B cell (primary cell): ENCODE measurements around the gene CEP63. TPM values are rescaled to one million over a fixed set of nuclear protein-coding genes. Genes with fewer than 3 reads are reported as not detected.

ENCODE experiments used
- ATAC-seq: fragments of 200-7000 bp; cut with Tn5 transposase; one replicate; pipeline ENCODE4 v1.10.0; 2021; ENCODE audit warnings: low read depth, mild to moderate bottlenecking, moderate number of reproducible peaks, moderate library complexity
- CTCF ChIA-PET: fragments of 350-600 bp; sonication (Branson Sonifier 250); formaldehyde crosslinking; loops from one replicate; lab custom pipeline; 2021; ENCODE audit warnings: antibody characterized with exemption, inconsistent platforms; lab: Charles Lee
- POLR2A ChIA-PET: fragments of 350-600 bp; sonication (Branson Sonifier 250); formaldehyde crosslinking; loops from one replicate; lab custom pipeline; 2021; ENCODE audit warnings: antibody characterized with exemption; lab: Charles Lee
- DNase-seq: peaks from one replicate; pipeline ENCODE4 v3.0.0; 2013
- H2AFZ ChIP-seq: 2 replicates; pipeline ENCODE4 v1.6.1; 2012; ENCODE audit warnings: mild to moderate bottlenecking, low read depth, low read length; ENCODE audit not compliant: insufficient read depth, poor library complexity, severe bottlenecking
- H3K27ac ChIP-seq, 2 donors: 1 replicate in 1 of 2; 2 replicates in 1 of 2; pipeline ENCODE4 v1.5.1; 2012 to 2013; ENCODE audit warnings: low read length in 2 of 2, mild to moderate bottlenecking in 2 of 2, moderate library complexity in 1 of 2
- H3K27me3 ChIP-seq, 4 experiments: fragments of 200-600 bp in 1 of 4; sonication (generic) in 1 of 4; replicated peaks in 1 of 4; 1 replicate in 2 of 4; 2 replicates in 2 of 4; pipeline versions ENCODE4 v1.6.1 to v1.7.0; 2013 to 2016; ENCODE audit warnings: low read length in 3 of 4, mild to moderate bottlenecking in 2 of 4, mixed read lengths in 1 of 4, moderate library complexity in 1 of 4; ENCODE audit not compliant: insufficient read depth in 4 of 4, control insufficient read depth in 3 of 4; ENCODE audit errors: control extremely low read depth in 1 of 4
- H3K36me3 ChIP-seq, 2 experiments: replicated peaks in 1 of 2; 1 replicate in 1 of 2; 2 replicates in 1 of 2; pipeline versions ENCODE4 v1.6.1 to v1.7.1; 2013; ENCODE audit warnings: low read length in 1 of 2; ENCODE audit not compliant: insufficient read depth in 2 of 2, control insufficient read depth in 1 of 2; ENCODE audit errors: control extremely low read depth in 1 of 2, extremely low read depth in 1 of 2
- H3K4me1 ChIP-seq, 2 donors: fragments of 200-600 bp in 1 of 2; sonication (generic) in 1 of 2; 1 replicate in 1 of 2; 2 replicates in 1 of 2; pipeline versions ENCODE4 v1.5.1 to v1.6.1; 2013 to 2017; ENCODE audit warnings: low read length in 2 of 2; ENCODE audit not compliant: control insufficient read depth in 2 of 2, insufficient read depth in 2 of 2
- H3K4me2 ChIP-seq: replicated peaks from 2 replicates; pipeline ENCODE3; 2012; ENCODE audit warnings: mild to moderate bottlenecking, low read depth, low read length; ENCODE audit not compliant: poor library complexity, severe bottlenecking
- H3K4me3 ChIP-seq, 5 experiments: fragments of 200-600 bp in 1 of 5; sonication (generic) in 1 of 5; 1 replicate in 3 of 5; 2 replicates in 2 of 5; pipeline versions ENCODE4 v1.5.1 to v1.7.0; 2011 to 2016; ENCODE audit warnings: low read length in 4 of 5, mild to moderate bottlenecking in 4 of 5, low read depth in 2 of 5, control low read depth in 1 of 5, moderate library complexity in 1 of 5; ENCODE audit not compliant: insufficient read depth in 1 of 5; ENCODE audit errors: control extremely low read depth in 1 of 5, extremely low read depth in 1 of 5
- H3K79me2 ChIP-seq: fragments of 200-600 bp; sonication (generic); one replicate; pipeline ENCODE4 v1.6.0; 2016; ENCODE audit warnings: low read length; ENCODE audit not compliant: control insufficient read depth, insufficient read depth
- H3K9ac ChIP-seq: fragments of 200-600 bp; sonication (generic); 2 replicates; pipeline ENCODE4 v1.6.1; 2017; ENCODE audit warnings: mild to moderate bottlenecking, low read length, moderate library complexity
- H3K9me3 ChIP-seq, 3 donors: one replicate each; pipeline versions ENCODE4 v1.6.1 to v1.7.1; 2013; ENCODE audit warnings: low read length in 2 of 3; ENCODE audit not compliant: control insufficient read depth in 2 of 3, insufficient read depth in 1 of 3; ENCODE audit errors: control extremely low read depth in 1 of 3
- H4K20me1 ChIP-seq: 2 replicates; pipeline ENCODE4 v1.6.0; 2012; ENCODE audit warnings: mild to moderate bottlenecking, low read length; ENCODE audit not compliant: insufficient read depth, control insufficient read depth, poor library complexity, severe bottlenecking
- H3K27ac Mint-ChIP-seq: one replicate; pipeline ENCODE4 v1.8.0; 2021; ENCODE audit warnings: mixed read lengths
- H3K27me3 Mint-ChIP-seq: one replicate; pipeline ENCODE4 v1.8.0; 2021; ENCODE audit warnings: mixed read lengths
- H3K4me1 Mint-ChIP-seq: one replicate; pipeline ENCODE4 v1.8.0; 2021; ENCODE audit warnings: mixed read lengths
- H3K4me3 Mint-ChIP-seq: one replicate; pipeline ENCODE4 v1.8.0; 2021; ENCODE audit warnings: mixed read lengths
- H3K9me3 Mint-ChIP-seq: one replicate; pipeline ENCODE4 v1.8.0; 2022; ENCODE audit warnings: mixed read lengths; ENCODE audit not compliant: insufficient read depth
- EZH2 ChIP-seq: IDR thresholded peaks from 2 replicates; pipeline ENCODE4 v1.6.1; 2012; ENCODE audit warnings: borderline replicate concordance, low read depth, mild to moderate bottlenecking, moderate library complexity, low read length; ENCODE audit not compliant: insufficient read depth, poor library complexity, severe bottlenecking
- WGBS: methylation state at CpG from one replicate; pipeline ENCODE4 v1.1.5; 2013; ENCODE audit warnings: missing lambda C conversion rate; ENCODE audit not compliant: insufficient coverage; 5-methylcytosine and 5-hydroxymethylcytosine counted together
- intact Hi-C: fragments of 100-400 bp; cut with micrococcal nuclease; formaldehyde crosslinking; loops from one replicate; pipeline ENCODE4 v1.10.0; 2022
- polyA plus RNA-seq: library from polyadenylated mRNA; depleted of rRNA; stranded (reverse); fragments of >200 nt; gene quantifications from 2 replicates; pipeline ENCODE4 v1.2.3, GENCODE V29; 2012
- total RNA-seq, 2 donors: library from RNA; stranded (reverse); fragments of 120-200 nt in 1 of 2; gene quantifications; 1 replicate in 1 of 2; 2 replicates in 1 of 2; pipeline versions ENCODE4 v1.2.3 to v1.2.4, GENCODE V29; 2013 to 2022
- TF ChIP-seq, protein P1 (sequence below): fragments of 200-600 bp; IDR thresholded peaks from one replicate; pipeline ENCODE4 v1.8.0; 2022; ENCODE audit warnings: antibody characterized with exemption, mild to moderate bottlenecking

CEP63 gene
- total and polyA plus RNA-seq, 2 donors (not counting 1 experiment from before 2014, with no cell fraction given), result 9.6 to 35.6 TPM

DNA sequence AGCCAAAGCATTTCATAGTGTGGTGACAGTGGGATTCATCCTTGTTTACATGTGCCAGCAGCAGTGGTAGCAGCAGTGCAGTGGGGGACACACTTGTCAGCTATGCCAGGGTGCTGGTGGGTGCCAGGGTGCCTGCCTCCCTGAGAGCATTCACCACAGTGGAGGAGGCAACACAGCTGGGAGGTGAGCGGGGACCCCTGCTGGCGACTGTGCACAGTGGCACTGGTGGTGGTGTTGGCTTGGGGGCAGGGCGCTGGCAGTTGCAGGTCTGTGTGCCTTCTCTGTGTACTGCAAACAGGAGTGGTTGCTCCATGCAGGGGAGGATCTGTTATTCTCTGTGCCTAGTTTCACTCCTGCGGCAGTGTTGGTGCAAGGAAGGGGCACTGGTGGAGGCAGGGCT lies 41.2 kb downstream of the CEP63 start:
- ATAC-seq, result no peak
- no peaks in the 10 kb centered on the region for H3K4me1 ChIP-seq
- H3K4me2 ChIP-seq, result no peak overlapping the region
- TF ChIP-seq, protein P1, sequence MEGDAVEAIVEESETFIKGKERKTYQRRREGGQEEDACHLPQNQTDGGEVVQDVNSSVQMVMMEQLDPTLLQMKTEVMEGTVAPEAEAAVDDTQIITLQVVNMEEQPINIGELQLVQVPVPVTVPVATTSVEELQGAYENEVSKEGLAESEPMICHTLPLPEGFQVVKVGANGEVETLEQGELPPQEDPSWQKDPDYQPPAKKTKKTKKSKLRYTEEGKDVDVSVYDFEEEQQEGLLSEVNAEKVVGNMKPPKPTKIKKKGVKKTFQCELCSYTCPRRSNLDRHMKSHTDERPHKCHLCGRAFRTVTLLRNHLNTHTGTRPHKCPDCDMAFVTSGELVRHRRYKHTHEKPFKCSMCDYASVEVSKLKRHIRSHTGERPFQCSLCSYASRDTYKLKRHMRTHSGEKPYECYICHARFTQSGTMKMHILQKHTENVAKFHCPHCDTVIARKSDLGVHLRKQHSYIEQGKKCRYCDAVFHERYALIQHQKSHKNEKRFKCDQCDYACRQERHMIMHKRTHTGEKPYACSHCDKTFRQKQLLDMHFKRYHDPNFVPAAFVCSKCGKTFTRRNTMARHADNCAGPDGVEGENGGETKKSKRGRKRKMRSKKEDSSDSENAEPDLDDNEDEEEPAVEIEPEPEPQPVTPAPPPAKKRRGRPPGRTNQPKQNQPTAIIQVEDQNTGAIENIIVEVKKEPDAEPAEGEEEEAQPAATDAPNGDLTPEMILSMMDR, result no peak
- TF ChIP-seq EZH2, result no peak
- Mint-ChIP-seq H3K9me3 (peaks cover 30% of the 10 kb centered on the region), H3K4me3 (no peak overlapping the region), H3K27ac (no peak overlapping the region), H3K27me3 (no peaks in the 10 kb centered on the region), H3K4me1 (no peaks in the 10 kb centered on the region)
- CTCF ChIA-PET, result no interaction called here
- peaks cover 4 to 34% (median 13%) of the 10 kb centered on the region in 3 donors for H3K9me3 ChIP-seq
- intact Hi-C loops, result no loop called here
- no peak overlapping the region for H3K4me3 ChIP-seq
- no peak overlapping the region for H2AFZ ChIP-seq
- no peak for DNase-seq
- POLR2A ChIA-PET, result no interaction called here
- H3K27me3 ChIP-seq, result no peaks in the 10 kb centered on the region
- H4K20me1 ChIP-seq, result peaks cover 19% of the 10 kb centered on the region
- H3K9ac ChIP-seq, result no peak overlapping the region
- H3K79me2 ChIP-seq, result peaks cover 50% of the 10 kb centered on the region
- 95% methylated on average over 4 of the region's 4 CpGs for WGBS
- H3K27ac ChIP-seq, result no peak overlapping the region
- peaks cover 3 to 5% of the 10 kb centered on the region in 2 experiments for H3K36me3 ChIP-seq

DNA sequence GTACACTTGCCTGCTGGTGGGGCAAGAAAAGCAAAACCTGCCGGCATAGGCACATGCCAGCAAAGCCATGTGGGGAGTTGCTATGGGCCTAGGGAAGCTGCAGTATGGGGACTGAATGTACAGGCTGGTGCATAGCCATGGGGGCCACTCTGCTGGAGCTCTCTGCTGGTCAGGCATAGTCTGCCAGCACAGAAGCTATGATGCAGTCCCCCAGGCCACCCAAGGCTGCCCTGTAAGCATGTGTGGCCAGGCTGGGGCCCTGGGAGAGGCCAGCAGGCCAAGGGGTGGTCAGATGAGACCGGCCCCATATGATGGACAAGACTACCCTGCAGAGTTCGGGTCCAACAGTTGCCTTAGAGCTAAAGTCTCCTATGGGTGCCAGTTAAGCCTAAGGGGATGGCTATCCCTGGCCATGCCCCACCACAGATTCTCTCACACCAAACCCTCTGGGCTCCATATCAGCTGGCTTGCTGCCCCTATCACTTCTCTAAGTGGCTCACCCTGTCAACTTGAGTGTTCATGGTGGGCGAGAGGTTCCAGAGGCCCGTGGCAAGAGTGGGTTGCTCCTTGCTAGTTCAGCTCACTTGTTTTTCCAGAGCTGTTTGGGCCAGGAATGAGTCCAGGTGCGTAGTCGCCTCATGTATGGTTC lies 41.8 kb downstream of the CEP63 start:
- ATAC-seq, result no peak
- Histone ChIP-seq H4K20me1 (peaks cover 19% of the 10 kb centered on the region), H3K9ac (no peak overlapping the region), H3K36me3 (peaks cover under 1 to 4% of the 10 kb centered on the region in 2 experiments), H3K4me1 (no peaks in the 10 kb centered on the region), H2AFZ (no peak overlapping the region), H3K9me3 (peaks cover 4 to 32% (median 13%) of the 10 kb centered on the region in 3 donors), H3K27ac (no peak overlapping the region), H3K4me2 (no peak overlapping the region), H3K4me3 (no peak overlapping the region), H3K27me3 (no peaks in the 10 kb centered on the region), H3K79me2 (peaks cover 47% of the 10 kb centered on the region)
- intact Hi-C loops, result no loop called here
- no peak for TF ChIP-seq EZH2
- TF ChIP-seq, protein P1, result no peak
- no peak for DNase-seq
- H3K27me3 Mint-ChIP-seq, result no peaks in the 10 kb centered on the region
- CTCF ChIA-PET, result no interaction called here
- no peak overlapping the region for H3K4me3 Mint-ChIP-seq
- POLR2A ChIA-PET, result no interaction called here
- 97% methylated on average over 7 of the region's 7 CpGs for WGBS
- H3K9me3 Mint-ChIP-seq, result peaks cover 25% of the 10 kb centered on the region
- no peaks in the 10 kb centered on the region for H3K4me1 Mint-ChIP-seq
- no peak overlapping the region for H3K27ac Mint-ChIP-seq
